Type B pancreatic cell (in vitro differentiated cells): ENCODE results near the gene NPB. TPM values are rescaled to one million over a fixed set of nuclear protein-coding genes. Genes with fewer than 3 reads are reported as not detected.
A peak's percentile ranks its signal among the peaks of the same experiment; 100 is the strongest.

Source experiments
- DNase-seq: peaks from one replicate; pipeline ENCODE4 v3.0.0; 2021; ENCODE audit warnings: mixed read lengths; ENCODE audit not compliant: unreplicated experiment; ENCODE audit errors: extremely low spot score
- H3K27ac Mint-ChIP-seq: 2 replicates; pipeline ENCODE4 v1.8.0; 2021; ENCODE audit warnings: mild to moderate bottlenecking, mixed read lengths
- H3K27me3 Mint-ChIP-seq: 2 replicates; pipeline ENCODE4 v1.8.0; 2021; ENCODE audit warnings: mixed read lengths
- H3K36me3 Mint-ChIP-seq: 2 replicates; pipeline ENCODE4 v1.8.0; 2021; ENCODE audit warnings: mixed read lengths
- H3K4me1 Mint-ChIP-seq: one replicate; pipeline ENCODE4 v1.8.0; 2021; ENCODE audit warnings: mixed read lengths; ENCODE audit not compliant: unreplicated experiment
- H3K4me3 Mint-ChIP-seq: 2 replicates; pipeline ENCODE4 v1.8.0; 2021; ENCODE audit warnings: mild to moderate bottlenecking, mixed read lengths
- H3K9me3 Mint-ChIP-seq: 2 replicates; pipeline ENCODE4 v1.8.0; 2021; ENCODE audit warnings: mixed read lengths
- total RNA-seq: library from RNA; stranded (reverse); gene quantifications from 2 replicates; pipeline ENCODE4 v1.2.1, GENCODE V29; 2021; ENCODE audit warnings: low replicate concordance
- TF ChIP-seq, protein P1 (sequence below): fragments of 200-600 bp; sonication (generic); conservative IDR thresholded peaks from 2 replicates; pipeline ENCODE4 v1.5.0; 2021; ENCODE audit warnings: antibody characterized with exemption, mild to moderate bottlenecking

Gene NPB
- total RNA-seq, 1 donor from 2014 or later = 2.5 TPM

DNA sequence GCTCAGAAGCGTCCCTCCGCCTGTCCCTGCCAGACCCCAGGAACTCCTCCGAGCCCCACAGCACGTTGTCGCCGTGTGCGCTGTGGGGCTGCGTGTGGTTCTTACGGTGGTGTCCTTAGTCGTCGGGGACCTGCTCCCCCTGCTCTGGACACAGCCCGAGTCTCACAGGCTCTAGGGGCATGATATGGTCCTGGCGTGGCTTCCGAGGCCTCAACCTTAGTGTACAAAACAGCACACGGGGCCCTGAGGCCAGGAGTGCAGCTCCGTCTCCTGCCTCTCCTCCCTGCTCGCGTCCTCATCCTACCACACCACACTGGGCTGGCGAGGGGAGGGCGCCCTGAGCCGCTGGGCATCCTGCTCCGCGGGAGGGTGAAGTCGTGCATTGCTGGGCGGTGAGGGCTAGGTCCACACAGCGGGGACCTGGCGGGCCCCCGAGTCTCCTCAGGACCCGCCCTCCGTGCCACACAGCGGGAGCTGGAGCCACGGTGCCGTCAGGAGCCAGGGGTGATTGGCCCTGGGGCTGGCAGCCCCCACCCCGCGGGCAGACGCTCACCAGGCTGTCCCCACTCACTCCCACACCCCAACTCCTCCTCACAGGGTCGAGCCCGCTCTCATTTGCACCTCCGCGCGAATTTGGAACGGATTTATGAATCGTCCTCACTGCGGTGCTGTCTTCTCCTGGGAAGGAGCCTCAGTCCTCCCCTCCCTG, 26.7 kb downstream of the NPB start:
- H3K27ac Mint-ChIP-seq = peak overlapping the region; percentile 39
- no peaks in the 10 kb centered on the region for H3K27me3 Mint-ChIP-seq
- no peaks in the 10 kb centered on the region for H3K36me3 Mint-ChIP-seq
- TF ChIP-seq, protein P1, sequence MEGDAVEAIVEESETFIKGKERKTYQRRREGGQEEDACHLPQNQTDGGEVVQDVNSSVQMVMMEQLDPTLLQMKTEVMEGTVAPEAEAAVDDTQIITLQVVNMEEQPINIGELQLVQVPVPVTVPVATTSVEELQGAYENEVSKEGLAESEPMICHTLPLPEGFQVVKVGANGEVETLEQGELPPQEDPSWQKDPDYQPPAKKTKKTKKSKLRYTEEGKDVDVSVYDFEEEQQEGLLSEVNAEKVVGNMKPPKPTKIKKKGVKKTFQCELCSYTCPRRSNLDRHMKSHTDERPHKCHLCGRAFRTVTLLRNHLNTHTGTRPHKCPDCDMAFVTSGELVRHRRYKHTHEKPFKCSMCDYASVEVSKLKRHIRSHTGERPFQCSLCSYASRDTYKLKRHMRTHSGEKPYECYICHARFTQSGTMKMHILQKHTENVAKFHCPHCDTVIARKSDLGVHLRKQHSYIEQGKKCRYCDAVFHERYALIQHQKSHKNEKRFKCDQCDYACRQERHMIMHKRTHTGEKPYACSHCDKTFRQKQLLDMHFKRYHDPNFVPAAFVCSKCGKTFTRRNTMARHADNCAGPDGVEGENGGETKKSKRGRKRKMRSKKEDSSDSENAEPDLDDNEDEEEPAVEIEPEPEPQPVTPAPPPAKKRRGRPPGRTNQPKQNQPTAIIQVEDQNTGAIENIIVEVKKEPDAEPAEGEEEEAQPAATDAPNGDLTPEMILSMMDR = no peak
- peaks cover 14% of the 10 kb centered on the region for H3K4me1 Mint-ChIP-seq
- peak overlapping the region; percentile 79 for H3K4me3 Mint-ChIP-seq
- DNase-seq = no peak
- H3K9me3 Mint-ChIP-seq = no peaks in the 10 kb centered on the region

- Mint-ChIP-seq H3K4me3 (peak overlapping the region; percentile 75), H3K27me3 (no peaks in the 10 kb centered on the region), H3K27ac (peak overlapping the region; percentile 39), H3K4me1 (peaks cover 9% of the 10 kb centered on the region), H3K9me3 (no peaks in the 10 kb centered on the region), H3K36me3 (no peaks in the 10 kb centered on the region)
- DNase-seq = no peak
- TF ChIP-seq, protein P1 = no peak
These were observed 27.5 kb downstream of the NPB start for GRCh38 chr17:81929253-81930141.

GRCh38 chr17:81930142-81931125, 28.4 kb downstream of the NPB start:
- H3K27ac Mint-ChIP-seq = peak overlapping the region; percentile 18

DNA sequence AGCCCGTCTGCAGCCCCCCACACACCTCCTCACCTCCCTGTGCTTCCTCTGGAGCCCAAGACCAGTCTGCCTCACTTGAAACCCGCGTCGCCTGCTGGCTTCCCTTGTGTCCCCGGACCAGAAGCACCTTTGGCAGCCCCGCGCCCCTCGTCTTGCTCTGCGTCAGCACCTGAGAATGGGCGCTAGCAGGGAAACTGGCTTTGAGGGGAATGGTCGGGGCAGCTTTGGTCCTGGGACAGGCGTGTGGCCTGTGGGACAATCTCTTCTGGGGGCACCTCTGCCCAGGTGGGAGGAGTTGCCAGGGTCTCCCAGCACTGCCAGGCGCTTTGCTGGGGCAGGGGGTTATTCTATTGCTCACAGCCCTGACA, 29.1 kb downstream of the NPB start:
- Mint-ChIP-seq H3K4me3 (peak overlapping the region; percentile 42), H3K27ac (peak overlapping the region; percentile 18), H3K4me1 (peaks cover 7% of the 10 kb centered on the region), H3K9me3 (no peaks in the 10 kb centered on the region), H3K36me3 (no peaks in the 10 kb centered on the region), H3K27me3 (no peaks in the 10 kb centered on the region)
- no peak for DNase-seq
- TF ChIP-seq, protein P1 = no peak

More at GRCh38 chr17:81930142-81931125, 28.4 kb downstream of the NPB start:
- H3K4me3 Mint-ChIP-seq = peak overlapping the region; percentile 42
- TF ChIP-seq, protein P1 = no peak
- no peaks in the 10 kb centered on the region for H3K27me3 Mint-ChIP-seq
- H3K9me3 Mint-ChIP-seq = no peaks in the 10 kb centered on the region
- DNase-seq = no peak
- H3K4me1 Mint-ChIP-seq = peaks cover 9% of the 10 kb centered on the region
- no peaks in the 10 kb centered on the region for H3K36me3 Mint-ChIP-seq
